Activated T-helper 17 cell treated with anti-CD3 and anti-CD28 coated beads, Interleukin-2, amount 50 U/mL, for 72 hours (primary cell): ENCODE results near the gene PDK3. TPM values are rescaled to one million over a fixed set of nuclear protein-coding genes. Genes with fewer than 3 reads are reported as not detected.

Experiments used
- ATAC-seq: fragments of 150-1000 bp; cut with Tn5 transposase; replicated peaks from 2 replicates; pipeline ENCODE4 v1.10.0; 2021; ENCODE audit warnings: mild to moderate bottlenecking, moderate library complexity
- H3K27ac Mint-ChIP-seq: one replicate; pipeline ENCODE4 v1.8.0; 2022; ENCODE audit warnings: mixed read lengths
- H3K27me3 Mint-ChIP-seq: one replicate; pipeline ENCODE4 v1.8.0; 2022; ENCODE audit warnings: mixed read lengths
- H3K36me3 Mint-ChIP-seq: one replicate; pipeline ENCODE4 v1.8.0; 2022; ENCODE audit warnings: low read depth, mild to moderate bottlenecking, mixed read lengths
- H3K4me1 Mint-ChIP-seq: one replicate; pipeline ENCODE4 v1.8.0; 2022; ENCODE audit warnings: mixed read lengths
- H3K4me3 Mint-ChIP-seq: one replicate; pipeline ENCODE4 v1.8.0; 2022; ENCODE audit warnings: mild to moderate bottlenecking, mixed read lengths
- H3K9me3 Mint-ChIP-seq: one replicate; pipeline ENCODE4 v1.8.0; 2022; ENCODE audit warnings: mixed read lengths
- total RNA-seq, 2 donors: library from RNA; stranded (reverse); gene quantifications; one replicate each; pipeline ENCODE4 v1.2.3, GENCODE V29; 2022

Gene PDK3
- total RNA-seq, 2 donors from 2014 or later = 45.1 to 82.3 TPM

DNA sequence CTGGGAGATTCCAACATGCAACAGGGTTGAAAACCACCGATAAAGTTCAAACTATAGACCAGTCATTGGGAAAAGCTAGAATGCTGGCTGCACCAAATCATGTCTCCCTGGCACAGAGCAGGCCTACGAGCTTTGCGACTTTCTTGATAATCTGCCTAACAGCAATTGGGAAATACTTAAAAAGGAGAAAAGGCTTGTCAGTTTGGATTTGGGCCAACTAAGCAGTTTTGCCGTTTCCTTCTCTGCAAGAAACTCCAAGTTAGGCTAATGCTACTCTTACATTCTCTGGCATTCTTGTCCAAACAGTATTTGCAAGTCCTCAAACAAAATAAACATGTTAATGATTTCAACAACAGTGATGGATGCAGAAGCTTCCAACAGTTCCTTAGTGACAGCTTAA is 87.9 kb downstream of the PDK3 start:
- Mint-ChIP-seq H3K27ac (no peak overlapping the region), H3K27me3 (no peaks in the 10 kb centered on the region), H3K4me1 (no peaks in the 10 kb centered on the region), H3K4me3 (no peak overlapping the region), H3K36me3 (no peaks in the 10 kb centered on the region), H3K9me3 (no peaks in the 10 kb centered on the region)
- no peak for ATAC-seq

DNA sequence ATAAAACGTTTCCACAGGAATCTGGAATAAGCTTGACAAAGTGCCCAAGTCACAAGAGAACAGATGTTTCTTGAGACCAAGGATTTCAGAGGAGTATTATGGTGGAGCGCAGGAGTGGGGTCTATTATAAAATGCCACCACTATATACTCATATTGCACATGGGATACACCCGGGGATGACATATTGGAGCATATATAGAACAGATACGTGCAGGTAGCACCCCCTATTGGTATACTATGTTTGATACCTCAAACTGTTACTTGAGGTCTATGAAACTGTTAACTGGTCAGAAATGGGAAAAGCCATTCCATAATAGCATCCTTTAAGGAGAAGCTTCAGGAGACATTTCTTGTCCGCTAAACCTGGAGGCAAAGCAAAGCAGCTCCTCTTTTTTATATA is 96.0 kb downstream of the PDK3 start:
- peaks cover 3% of the 10 kb centered on the region for H3K27me3 Mint-ChIP-seq
- no peaks in the 10 kb centered on the region for H3K4me1 Mint-ChIP-seq
- no peak overlapping the region for H3K4me3 Mint-ChIP-seq
- peak; percentile 40 for ATAC-seq
- no peaks in the 10 kb centered on the region for H3K36me3 Mint-ChIP-seq
- no peaks in the 10 kb centered on the region for H3K9me3 Mint-ChIP-seq
- H3K27ac Mint-ChIP-seq = no peak overlapping the region

DNA sequence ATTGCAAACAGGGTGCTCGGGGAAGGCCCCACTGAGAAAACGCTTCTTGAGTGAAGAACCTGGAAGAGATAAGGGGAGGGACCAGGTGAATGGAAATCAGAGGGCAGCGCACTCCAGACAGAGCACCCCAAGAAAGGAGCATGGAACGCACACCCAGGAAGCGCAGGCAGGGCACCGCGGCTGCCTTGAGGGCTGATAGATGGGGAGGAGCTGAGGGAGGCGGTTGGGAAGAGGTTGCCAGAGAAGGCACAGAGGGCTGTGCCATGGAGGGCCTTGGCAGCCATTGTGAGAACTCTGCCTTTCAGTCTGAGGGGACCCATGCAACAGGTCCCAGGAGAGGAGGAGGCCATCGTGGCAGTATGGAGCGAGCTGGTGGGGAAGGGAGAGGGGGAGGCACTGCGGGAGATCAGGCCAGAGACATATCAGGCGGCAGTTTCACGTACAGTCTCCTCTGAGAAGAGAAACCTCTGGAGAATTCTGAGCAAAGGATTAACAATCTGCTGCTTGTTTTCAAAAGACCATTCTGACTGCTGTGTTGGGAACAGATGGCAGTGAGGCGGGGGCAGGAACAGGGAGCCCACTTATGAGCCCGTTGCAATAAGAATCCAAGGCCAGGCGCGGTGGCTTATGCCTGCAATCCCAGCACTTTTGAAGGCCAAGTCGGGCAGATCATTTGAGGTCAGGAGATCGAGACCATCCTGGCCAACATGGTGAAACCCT is 98.4 kb downstream of the PDK3 start:
- H3K4me1 Mint-ChIP-seq = no peaks in the 10 kb centered on the region
- H3K9me3 Mint-ChIP-seq = no peaks in the 10 kb centered on the region
- H3K27me3 Mint-ChIP-seq = peaks cover 3% of the 10 kb centered on the region
- no peak overlapping the region for H3K27ac Mint-ChIP-seq
- H3K4me3 Mint-ChIP-seq = no peak overlapping the region
- no peak for ATAC-seq
- H3K36me3 Mint-ChIP-seq = no peaks in the 10 kb centered on the region

DNA sequence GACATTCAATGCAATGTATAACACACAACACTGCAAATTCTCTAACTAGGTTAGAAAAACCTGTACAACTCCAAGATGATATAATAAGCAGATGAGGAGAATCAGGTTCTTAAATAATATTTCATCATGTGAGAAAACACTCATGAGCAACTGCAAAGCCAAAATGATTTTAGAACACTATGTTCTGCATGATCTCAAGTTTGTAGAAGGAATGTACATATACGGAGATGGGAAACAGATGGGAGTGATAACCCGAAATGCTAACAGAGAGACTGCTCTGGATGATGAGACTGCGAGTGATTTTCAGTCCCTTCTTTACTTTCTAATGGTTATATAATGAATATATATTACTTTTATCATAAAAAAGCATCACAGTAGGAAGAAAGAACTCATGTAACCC is 101.2 kb downstream of the PDK3 start:
- Mint-ChIP-seq H3K36me3 (no peaks in the 10 kb centered on the region), H3K27me3 (peaks cover 3% of the 10 kb centered on the region), H3K4me3 (no peak overlapping the region), H3K9me3 (no peaks in the 10 kb centered on the region), H3K4me1 (no peaks in the 10 kb centered on the region), H3K27ac (no peak overlapping the region)
- no peak for ATAC-seq

DNA sequence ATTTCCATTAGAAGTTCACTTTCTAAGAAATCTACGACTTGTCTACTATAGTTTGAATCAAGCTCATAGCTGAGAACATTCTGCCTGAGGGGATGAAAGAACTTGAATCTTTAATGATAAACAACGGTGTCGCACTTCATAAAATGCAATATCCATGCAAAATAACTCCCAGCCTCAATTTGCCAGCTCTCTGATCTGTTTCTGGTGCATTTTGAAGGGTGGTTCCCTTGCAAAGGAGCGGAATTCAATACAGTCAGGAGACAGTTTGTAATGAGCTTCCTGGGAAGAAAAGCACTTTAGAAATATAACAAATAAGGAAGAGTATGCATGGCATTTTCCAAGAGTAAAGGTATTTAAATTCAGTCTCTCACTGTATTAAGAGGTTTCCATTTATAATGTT is 102.1 kb downstream of the PDK3 start:
- Mint-ChIP-seq H3K27me3 (peaks cover 3% of the 10 kb centered on the region), H3K36me3 (no peaks in the 10 kb centered on the region), H3K4me3 (no peak overlapping the region), H3K4me1 (no peaks in the 10 kb centered on the region), H3K9me3 (no peaks in the 10 kb centered on the region), H3K27ac (no peak overlapping the region)
- ATAC-seq = no peak

DNA sequence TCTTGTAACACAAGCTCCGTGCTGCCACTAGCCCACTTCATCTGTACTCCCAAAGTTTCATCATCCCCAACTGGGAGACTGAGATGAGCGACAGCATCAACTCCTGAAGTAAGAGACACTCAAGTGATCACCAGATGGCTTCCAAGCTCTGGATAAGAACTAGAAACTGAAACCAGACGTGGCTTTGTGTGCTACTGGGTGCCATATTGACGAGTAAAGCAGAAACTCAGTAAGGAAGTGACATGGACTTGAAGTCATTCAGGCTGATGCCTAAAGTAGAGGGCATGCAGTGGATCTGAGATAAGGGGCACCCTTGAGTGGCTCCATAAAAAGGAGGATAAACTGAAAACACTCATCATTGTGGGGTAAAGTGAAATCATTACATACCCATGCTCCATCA is 109.7 kb downstream of the PDK3 start:
- Mint-ChIP-seq H3K27ac (no peak overlapping the region), H3K27me3 (no peaks in the 10 kb centered on the region), H3K9me3 (no peaks in the 10 kb centered on the region), H3K4me1 (no peaks in the 10 kb centered on the region), H3K36me3 (no peaks in the 10 kb centered on the region), H3K4me3 (no peak overlapping the region)
- ATAC-seq = no peak

DNA sequence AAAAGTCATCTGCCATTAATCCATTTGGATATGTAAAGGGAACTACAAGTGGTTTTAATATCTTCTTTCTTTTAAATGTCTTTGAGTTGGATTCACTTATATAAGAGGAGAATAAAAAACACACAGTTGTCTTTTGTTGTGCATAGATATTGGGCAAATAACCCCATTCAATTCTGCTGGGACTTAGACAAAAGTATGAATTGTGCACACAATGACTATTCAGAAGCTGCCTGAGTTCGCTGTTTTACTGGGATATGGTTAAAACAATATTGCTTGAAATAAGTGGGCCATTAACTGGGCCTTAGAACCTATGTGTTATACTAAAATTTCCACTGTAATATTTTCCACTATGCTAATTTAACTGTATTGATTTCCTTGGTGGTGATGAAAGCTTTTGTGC is 110.4 kb downstream of the PDK3 start:
- no peaks in the 10 kb centered on the region for H3K27me3 Mint-ChIP-seq
- no peaks in the 10 kb centered on the region for H3K4me1 Mint-ChIP-seq
- H3K36me3 Mint-ChIP-seq = no peaks in the 10 kb centered on the region
- H3K9me3 Mint-ChIP-seq = no peaks in the 10 kb centered on the region
- no peak overlapping the region for H3K27ac Mint-ChIP-seq
- no peak overlapping the region for H3K4me3 Mint-ChIP-seq
- ATAC-seq = no peak

DNA sequence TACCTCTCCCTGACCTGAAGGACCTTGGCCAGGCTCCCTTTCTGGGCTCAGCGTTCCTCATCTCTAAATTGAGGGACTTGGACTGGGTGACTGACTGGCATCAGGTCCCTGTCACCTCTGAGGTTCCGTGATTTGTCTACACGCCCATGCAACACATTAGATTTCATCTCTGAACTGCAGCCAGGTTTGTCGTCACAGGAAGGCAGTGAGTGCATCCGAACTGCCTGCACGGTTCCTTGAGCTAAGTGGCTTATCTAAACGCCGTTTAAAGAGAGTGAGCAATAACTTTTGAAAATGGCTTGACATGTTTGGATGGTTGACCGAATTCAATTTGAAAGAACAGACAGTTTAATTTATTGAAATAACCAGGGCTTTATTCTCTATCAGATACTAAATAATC is 112.0 kb downstream of the PDK3 start:
- no peak for ATAC-seq
- no peaks in the 10 kb centered on the region for H3K4me1 Mint-ChIP-seq
- H3K27ac Mint-ChIP-seq = no peak overlapping the region
- H3K9me3 Mint-ChIP-seq = no peaks in the 10 kb centered on the region
- no peaks in the 10 kb centered on the region for H3K27me3 Mint-ChIP-seq
- H3K4me3 Mint-ChIP-seq = no peak overlapping the region
- no peaks in the 10 kb centered on the region for H3K36me3 Mint-ChIP-seq

Other genes starting within 250 kb of the PDK3 start
- not detected for gene SUPT20HL2, start 151.2 kb upstream of the PDK3 start, total RNA-seq
- 1 to 10 TPM in 1 of 2 donors, under 1 TPM in 1; 0.71 to 1.4 TPM for gene SUPT20HL1, start 104.6 kb upstream of the PDK3 start, total RNA-seq
- under 1 TPM; 0.19 to 0.29 TPM for gene PCYT1B, start 182.1 kb downstream of the PDK3 start, total RNA-seq
- 10 to 100 TPM; 36.8 to 41.9 TPM for gene POLA1, start 228.6 kb downstream of the PDK3 start, total RNA-seq